Glutamatergic neuron (in vitro differentiated cells): ENCODE data around the gene OR5V1. TPM values are rescaled to one million over a fixed set of nuclear protein-coding genes. Genes with fewer than 3 reads are reported as not detected.
"Not testable (repeated sequence)": the region's sequence is repeated elsewhere in the genome, so short reads cannot be mapped to it uniquely, and the experiment has no call there.

Experiments used
- DNase-seq: peaks from one replicate; pipeline ENCODE4 v3.0.0; 2022
- H3K27ac Mint-ChIP-seq: one replicate; pipeline ENCODE4 v1.8.0; 2020; ENCODE audit warnings: mild to moderate bottlenecking, mixed read lengths, inconsistent platforms; ENCODE audit not compliant: unreplicated experiment
- H3K27me3 Mint-ChIP-seq: one replicate; pipeline ENCODE4 v1.8.0; 2020; ENCODE audit warnings: mild to moderate bottlenecking, moderate library complexity, mixed read lengths, inconsistent platforms; ENCODE audit not compliant: unreplicated experiment
- H3K36me3 Mint-ChIP-seq: one replicate; pipeline ENCODE4 v1.8.0; 2020; ENCODE audit warnings: mild to moderate bottlenecking, mixed read lengths, inconsistent platforms; ENCODE audit not compliant: unreplicated experiment
- H3K4me1 Mint-ChIP-seq: one replicate; pipeline ENCODE4 v1.8.0; 2020; ENCODE audit warnings: mild to moderate bottlenecking, low read depth, mixed read lengths, inconsistent platforms; ENCODE audit not compliant: unreplicated experiment
- H3K4me3 Mint-ChIP-seq: one replicate; pipeline ENCODE4 v1.8.0; 2020; ENCODE audit warnings: mild to moderate bottlenecking, mixed read lengths, inconsistent platforms; ENCODE audit not compliant: unreplicated experiment
- H3K9me3 Mint-ChIP-seq: one replicate; pipeline ENCODE4 v1.8.0; 2020; ENCODE audit warnings: mild to moderate bottlenecking, moderate library complexity, mixed read lengths, inconsistent platforms; ENCODE audit not compliant: unreplicated experiment
- total RNA-seq: library from RNA; stranded (reverse); fragmentation: NEBNext Ultra II Directional; extraction: Animal tissue kit (Norgen Biotek cat#: 25700); gene quantifications from one replicate; pipeline ENCODE4 v1.2.1, GENCODE V29; 2021; ENCODE audit not compliant: unreplicated experiment
- TF ChIP-seq, protein P1 (sequence below): fragments of 200-600 bp; sonication (generic); IDR thresholded peaks from one replicate; pipeline ENCODE4 v1.5.0; 2021; ENCODE audit not compliant: partially characterized antibody, unreplicated experiment

OR5V1 gene
- total RNA-seq, 1 donor from 2014 or later: not detected

DNA sequence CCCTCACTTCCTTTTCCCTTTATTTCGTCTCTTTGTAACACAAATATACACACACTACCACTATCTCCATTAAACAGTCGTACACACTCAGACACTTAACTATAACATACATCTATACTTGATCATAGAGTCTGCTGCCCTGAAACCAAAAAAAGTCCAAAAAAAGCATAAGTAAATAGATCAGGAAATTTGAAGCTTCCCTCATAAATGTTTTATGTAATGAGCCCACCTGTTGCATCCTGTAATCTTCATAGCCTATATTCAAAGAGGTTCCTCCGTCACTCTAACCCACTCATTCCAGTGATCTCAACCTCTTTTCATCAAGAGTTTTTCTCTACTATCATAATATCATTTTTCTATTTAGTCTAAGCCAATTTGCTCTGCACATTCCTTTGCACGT lies 19.9 kb upstream of the OR5V1 start:
- Mint-ChIP-seq H3K9me3 (no peaks in the 10 kb centered on the region), H3K27ac (no peak overlapping the region), H3K27me3 (no peaks in the 10 kb centered on the region), H3K4me3 (no peak overlapping the region), H3K4me1 (no peaks in the 10 kb centered on the region), H3K36me3 (no peaks in the 10 kb centered on the region)
- no peak for DNase-seq
- TF ChIP-seq, protein P1, sequence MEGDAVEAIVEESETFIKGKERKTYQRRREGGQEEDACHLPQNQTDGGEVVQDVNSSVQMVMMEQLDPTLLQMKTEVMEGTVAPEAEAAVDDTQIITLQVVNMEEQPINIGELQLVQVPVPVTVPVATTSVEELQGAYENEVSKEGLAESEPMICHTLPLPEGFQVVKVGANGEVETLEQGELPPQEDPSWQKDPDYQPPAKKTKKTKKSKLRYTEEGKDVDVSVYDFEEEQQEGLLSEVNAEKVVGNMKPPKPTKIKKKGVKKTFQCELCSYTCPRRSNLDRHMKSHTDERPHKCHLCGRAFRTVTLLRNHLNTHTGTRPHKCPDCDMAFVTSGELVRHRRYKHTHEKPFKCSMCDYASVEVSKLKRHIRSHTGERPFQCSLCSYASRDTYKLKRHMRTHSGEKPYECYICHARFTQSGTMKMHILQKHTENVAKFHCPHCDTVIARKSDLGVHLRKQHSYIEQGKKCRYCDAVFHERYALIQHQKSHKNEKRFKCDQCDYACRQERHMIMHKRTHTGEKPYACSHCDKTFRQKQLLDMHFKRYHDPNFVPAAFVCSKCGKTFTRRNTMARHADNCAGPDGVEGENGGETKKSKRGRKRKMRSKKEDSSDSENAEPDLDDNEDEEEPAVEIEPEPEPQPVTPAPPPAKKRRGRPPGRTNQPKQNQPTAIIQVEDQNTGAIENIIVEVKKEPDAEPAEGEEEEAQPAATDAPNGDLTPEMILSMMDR: no peak

DNA sequence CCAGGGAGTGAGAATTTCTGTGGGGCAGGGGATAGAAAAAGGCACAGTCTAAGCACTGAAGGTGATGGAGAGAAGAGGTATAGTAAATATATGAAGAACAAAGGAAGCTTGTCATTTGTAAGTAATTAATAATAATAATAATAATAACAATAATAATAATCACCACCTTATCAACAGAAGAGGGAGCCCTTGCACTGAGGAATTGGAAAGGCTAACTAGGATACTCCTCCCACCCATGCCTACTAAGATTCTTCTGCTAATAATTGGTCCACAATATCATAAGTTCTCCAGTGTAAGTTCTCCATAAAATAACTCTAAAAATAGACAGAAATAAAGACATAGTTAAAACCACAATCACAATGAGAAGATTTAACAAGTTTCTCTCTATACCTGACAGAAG lies 7.3 kb upstream of the OR5V1 start:
- no peak for DNase-seq
- H3K4me1 Mint-ChIP-seq: no peaks in the 10 kb centered on the region

DNA sequence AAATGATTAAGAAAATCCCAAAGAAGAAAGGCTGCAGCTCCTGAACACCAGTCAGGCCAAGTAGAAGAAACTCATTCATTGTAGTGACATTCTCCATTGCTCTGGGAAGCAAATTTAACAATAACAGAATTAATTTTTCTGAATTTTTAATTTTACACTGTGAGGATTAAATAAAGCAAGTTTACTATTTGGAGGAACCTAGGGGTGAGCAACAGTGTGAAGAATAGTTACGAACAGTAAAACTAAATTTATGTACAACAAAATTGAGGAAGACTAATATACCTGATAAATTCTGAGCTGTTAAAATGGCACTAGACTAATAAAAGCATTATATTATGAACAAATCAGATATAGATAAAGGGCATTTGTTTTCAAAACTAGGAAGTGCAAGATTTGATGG lies 6.5 kb upstream of the OR5V1 start, which contains the start of gene OR12D3:
TSS of gene OR12D3 (minus strand) at position 101 of the 400 bp plus-strand sequence. CDS start at position 97, 4 bp downstream.
- Mint-ChIP-seq H3K36me3 (no peaks in the 10 kb centered on the region), H3K27ac (no peak within 1 kb of the TSS), H3K27me3 (no peaks in the 10 kb centered on the region), H3K4me1 (no peaks in the 10 kb centered on the region), H3K4me3 (no peak within 1 kb of the TSS), H3K9me3 (no peaks in the 10 kb centered on the region)
- no peak for DNase-seq
- TF ChIP-seq, protein P1: no peak

More for the DNA sequence above, 7.3 kb upstream of the OR5V1 start:
- Mint-ChIP-seq H3K36me3 (no peaks in the 10 kb centered on the region), H3K9me3 (no peaks in the 10 kb centered on the region), H3K4me3 (no peak overlapping the region), H3K27me3 (no peaks in the 10 kb centered on the region), H3K27ac (no peak overlapping the region)
- TF ChIP-seq, protein P1: no peak

DNA sequence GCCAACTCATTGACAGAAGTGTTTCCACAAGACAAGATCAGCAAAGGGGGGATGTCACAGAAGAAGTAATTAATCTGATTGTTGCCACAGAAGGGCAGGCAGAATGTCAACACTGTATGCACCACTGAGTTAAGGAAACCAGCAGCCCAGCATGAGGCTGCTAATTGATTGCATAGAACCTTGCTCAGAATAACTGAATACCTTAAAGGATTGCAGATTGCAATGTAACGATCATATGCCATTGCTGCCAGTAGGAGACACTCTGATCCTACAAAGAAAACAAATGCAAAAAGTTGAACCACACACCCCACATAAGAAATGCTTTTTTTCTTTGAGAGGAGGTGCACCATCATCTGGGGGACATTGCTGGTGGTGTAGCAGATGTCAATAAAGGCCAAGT lies 13.1 kb downstream of the OR5V1 start:
- Mint-ChIP-seq H3K9me3 (peaks cover 1% of the 10 kb centered on the region), H3K36me3 (peaks cover 6% of the 10 kb centered on the region), H3K4me3 (no peak overlapping the region), H3K27ac (no peak overlapping the region), H3K27me3 (peaks cover 2% of the 10 kb centered on the region), H3K4me1 (no peaks in the 10 kb centered on the region)
- TF ChIP-seq, protein P1: no peak
- DNase-seq: no peak

DNA sequence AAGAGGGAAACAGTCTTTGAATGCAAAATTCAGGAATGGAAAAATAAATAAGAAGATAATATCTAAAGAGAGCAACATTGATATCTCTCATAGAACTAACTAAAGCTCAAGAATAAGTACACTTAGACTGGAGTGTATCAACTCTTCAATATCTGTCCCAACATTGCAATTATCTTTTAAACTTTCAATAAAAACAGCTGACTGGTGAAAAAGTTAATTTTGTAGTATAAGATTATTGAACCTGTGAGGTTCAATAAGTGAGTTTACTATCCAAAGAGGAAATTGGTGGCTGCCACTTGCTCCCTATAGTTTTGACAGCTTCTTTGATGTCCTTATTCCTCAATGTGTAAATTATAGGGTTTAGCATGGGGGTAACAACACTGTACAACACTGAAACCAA lies 13.7 kb downstream of the OR5V1 start:
- peaks cover 1% of the 10 kb centered on the region for H3K9me3 Mint-ChIP-seq
- H3K4me1 Mint-ChIP-seq: no peaks in the 10 kb centered on the region
- TF ChIP-seq, protein P1: no peak
- H3K27me3 Mint-ChIP-seq: peaks cover 2% of the 10 kb centered on the region
- H3K4me3 Mint-ChIP-seq: no peak overlapping the region
- DNase-seq: no peak
- H3K27ac Mint-ChIP-seq: no peak overlapping the region
- peaks cover 6% of the 10 kb centered on the region for H3K36me3 Mint-ChIP-seq

DNA sequence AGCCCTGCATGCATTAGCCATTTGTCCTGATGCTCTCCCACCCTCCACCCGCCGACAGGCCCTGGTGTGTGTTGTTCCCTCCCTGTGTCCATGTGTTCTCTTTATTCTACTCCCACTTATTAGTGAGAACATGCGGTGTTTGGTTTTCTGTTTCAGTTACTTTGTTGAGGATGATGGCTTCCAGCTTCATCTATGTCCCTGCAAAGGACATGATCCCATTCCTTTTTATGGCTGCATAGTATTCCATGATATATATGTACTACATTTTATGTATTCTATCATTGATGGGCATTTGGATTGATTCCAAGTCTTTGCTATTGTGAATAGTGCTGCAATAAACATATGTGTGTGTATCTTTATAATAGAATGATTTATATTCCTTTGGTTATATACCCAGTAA lies 19.3 kb downstream of the OR5V1 start:
- H3K27ac Mint-ChIP-seq, H3K4me3 Mint-ChIP-seq, H3K27me3 Mint-ChIP-seq, DNase-seq, H3K4me1 Mint-ChIP-seq, H3K9me3 Mint-ChIP-seq, H3K36me3 Mint-ChIP-seq: not testable (repeated sequence)
